ENCODE results near the gene SPANXA1.
"Not testable (repeated sequence)": the region's sequence is repeated elsewhere in the genome, so short reads cannot be mapped to it uniquely, and the experiment has no call there.

SPANXA1 gene, protein sequence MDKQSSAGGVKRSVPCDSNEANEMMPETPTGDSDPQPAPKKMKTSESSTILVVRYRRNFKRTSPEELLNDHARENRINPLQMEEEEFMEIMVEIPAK

DNA sequence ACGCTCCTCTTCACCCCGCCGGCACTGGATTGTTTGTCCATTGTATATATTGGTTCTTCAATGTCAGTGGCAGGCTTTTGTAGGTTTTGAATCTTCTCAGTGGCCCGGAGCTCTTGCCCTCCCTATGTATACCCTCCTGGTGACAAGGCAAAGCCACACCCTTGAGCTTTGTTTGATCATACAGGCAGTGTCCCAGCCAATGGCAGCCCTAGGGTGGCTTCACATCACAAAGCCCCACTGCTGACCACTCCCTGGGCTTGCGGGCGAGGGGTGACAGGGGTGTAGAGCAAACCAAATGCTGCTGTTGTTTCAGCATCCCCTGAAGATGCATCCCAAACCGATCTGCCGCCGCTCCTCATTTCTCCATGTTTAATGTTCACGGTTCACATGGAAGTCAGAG is at the start of gene SPANXA1:
TSS of gene SPANXA1 (minus strand) at position 101 of the 400 bp plus-strand sequence. CDS start at position 41, 60 bp downstream.
- DNase-seq: not testable (repeated sequence)

DNA sequence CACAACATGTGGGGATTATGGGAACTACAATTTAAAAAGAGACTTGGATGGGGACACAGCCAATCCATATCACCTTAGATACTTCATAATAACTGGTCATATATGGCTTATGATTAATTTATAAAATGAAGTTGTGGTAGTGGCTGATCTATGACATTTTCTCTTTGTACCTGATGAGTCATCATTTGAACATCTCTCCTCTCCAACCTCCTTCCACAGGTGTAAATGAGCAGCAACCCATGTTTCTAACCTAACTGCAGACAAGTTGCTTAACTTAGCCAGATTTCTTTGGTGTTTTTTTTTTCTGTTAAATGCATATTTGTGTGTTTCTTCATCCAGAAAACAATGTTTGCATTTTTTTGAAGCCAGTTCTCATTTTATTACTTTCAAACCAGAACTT is 47.6 kb upstream of the SPANXA1 start:
- DNase-seq: no peak

DNA sequence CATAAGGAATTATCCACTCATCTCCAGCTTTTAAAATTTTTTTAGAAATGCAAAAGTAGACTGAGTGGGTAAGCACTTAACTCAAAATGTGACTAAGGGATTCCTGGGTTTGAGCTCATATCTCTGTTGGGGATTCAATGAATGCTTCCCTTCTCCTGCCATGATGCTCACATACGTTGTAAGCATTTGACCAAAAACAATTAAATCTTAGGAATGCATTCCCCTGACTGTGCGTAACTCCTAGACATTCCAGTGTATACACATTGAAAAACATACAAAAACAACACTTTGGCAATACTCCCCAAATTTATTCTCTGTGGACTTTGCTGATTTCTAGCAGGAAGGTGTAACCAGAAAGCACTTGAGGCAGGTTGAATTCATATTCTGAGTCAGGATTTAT is 34.8 kb upstream of the SPANXA1 start:
- DNase-seq: no peak

DNA sequence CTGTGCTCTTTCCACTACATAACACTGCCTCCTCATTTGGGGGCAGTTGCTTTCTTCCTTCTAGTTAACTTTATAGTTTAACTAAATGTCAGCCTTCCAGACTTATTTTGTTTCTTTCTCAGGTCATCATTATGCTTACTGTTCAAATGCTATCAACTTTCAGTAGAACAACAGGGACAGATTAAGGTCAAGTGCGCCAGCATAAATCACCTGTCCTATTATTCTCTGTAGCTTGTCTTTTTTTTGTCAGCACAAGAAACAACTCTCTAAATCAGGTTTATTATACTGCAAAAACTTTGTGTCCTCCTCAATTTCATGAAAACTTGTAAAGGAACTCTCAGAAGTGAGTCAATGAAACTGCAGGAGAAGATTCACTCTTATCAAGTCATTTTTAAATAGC is 24.6 kb upstream of the SPANXA1 start:
- no peak for DNase-seq

DNA sequence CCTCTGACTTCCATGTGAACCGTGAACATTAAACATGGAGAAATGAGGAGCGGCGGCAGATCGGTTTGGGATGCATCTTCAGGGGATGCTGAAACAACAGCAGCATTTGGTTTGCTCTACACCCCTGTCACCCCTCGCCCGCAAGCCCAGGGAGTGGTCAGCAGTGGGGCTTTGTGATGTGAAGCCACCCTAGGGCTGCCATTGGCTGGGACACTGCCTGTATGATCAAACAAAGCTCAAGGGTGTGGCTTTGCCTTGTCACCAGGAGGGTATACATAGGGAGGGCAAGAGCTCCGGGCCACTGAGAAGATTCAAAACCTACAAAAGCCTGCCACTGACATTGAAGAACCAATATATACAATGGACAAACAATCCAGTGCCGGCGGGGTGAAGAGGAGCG is 4.9 kb upstream of the SPANXA1 start, which contains the start of gene SPANXA2:
TSS of gene SPANXA2 (plus strand) at position 301 of the 400 bp plus-strand sequence. CDS start at position 361, 60 bp downstream.
- DNase-seq: not testable (repeated sequence)

DNA sequence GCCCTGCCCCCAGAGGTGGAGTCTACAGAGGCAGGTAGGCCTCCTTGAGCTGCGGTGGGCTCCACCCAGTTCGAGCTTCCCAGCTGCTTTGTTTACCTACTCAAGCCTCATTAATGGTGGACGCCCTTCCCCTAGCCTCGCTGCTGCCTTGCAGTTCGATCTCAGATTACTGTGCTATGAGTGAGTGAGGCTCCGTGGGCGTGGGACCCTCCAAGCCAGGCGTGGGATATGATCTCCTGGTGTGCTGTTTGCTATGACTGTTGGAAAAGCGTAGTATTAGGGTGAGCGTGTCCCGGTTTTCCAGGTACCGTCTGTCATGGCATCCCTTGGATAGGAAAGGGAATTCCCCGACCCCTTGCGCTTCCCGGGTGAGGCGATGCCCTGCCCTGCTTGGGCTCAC is 42.0 kb downstream of the SPANXA1 start:
- DNase-seq: not testable (repeated sequence)
